ENCODE measurements around the gene FAM162B.
"Not testable (repeated sequence)": the region's sequence is repeated elsewhere in the genome, so short reads cannot be mapped to it uniquely, and the experiment has no call there.

The FAM162B gene

DNA sequence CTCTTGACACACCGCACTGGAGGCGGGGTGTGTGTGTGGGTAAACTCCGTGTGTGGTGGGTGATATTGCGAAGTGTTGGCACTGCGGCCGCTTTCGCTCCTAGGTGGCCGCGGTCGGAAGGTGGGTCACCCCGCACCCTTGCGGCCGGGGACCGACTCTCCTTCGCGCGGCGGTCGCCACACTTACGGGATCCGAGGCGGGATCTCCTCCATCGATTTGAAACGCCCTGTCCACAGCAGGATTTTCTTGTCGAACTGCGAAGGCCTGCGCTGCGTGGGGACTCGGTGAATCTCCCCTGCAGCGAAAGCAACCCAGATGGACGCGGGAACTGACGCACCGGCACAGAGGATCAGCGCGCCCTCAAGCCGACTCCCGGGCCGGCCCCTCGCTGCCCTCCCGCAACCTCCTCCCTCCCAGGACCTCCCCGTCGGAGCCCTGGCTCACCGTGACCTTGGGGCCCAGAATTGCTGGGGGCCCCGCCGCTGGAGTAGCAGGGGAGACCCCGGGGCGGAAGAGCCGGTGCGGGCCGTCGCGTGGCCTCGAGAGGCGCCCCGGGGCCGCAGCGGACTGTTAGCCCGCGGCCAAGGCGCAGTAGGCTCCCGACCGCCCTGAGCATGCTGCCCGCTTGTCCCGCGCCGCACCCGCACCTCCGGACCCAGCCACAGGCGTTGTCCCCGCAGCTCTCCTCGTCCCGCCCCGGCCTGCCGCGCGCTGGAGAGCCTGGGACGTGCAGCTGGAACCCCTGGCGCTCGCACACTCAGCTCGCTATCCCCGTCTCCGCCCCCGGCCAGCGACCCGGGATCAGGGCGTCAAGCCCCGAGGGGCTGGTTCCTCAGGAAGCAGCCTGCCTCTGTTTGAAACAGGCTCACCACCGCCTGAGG, at the start of gene FAM162B:
TSS of gene FAM162B (minus strand) at position 759 of the 881 bp plus-strand sequence. CDS start at position 616, 143 bp downstream.
- no peak for DNase-seq

DNA sequence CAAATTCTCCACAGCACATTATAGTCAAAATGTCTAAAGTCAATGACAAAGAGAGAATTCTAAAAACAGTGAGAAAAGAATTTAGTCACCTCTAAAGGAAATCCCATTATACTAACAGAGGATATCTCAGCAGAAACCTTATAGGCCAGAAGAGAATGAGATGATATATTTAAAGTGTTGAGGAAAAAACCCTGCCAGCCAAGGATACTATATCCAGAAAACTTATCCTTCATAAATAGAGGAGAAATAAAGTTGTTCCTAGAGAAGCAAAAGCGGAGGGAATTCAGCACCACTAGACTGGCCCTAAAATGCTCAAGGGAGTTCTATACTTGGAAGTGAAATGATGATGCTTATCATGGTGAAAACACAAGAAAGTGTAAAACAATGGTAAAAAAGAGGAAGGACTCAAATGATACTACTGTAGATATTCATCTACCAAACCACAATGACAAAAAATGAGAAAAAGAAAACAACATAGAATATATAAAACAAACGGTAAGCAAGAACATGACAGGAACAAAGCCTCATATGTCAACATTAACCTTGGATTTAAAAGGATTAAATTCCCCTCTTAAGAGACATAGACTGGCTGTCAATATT, 46.6 kb upstream of the FAM162B start:
- no peak for DNase-seq

DNA sequence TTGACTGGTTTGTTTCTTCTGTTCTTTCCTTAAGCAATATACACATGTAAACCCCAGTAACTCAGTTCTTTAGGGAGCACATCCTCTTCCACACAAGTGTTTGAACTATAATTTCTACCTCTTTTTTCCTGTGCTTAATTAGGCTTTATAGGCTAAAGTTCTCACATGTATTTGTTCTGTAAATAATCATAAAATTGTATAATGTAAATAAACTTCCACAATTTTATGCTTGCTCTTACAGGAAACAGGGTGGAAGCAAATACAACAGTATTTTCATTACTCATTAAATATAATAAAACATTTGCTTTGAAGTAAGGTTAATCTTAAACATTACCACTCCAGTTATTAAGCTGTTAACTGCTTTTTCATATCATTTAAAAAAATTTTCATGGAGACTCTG, 36.5 kb upstream of the FAM162B start:
- no peak for DNase-seq

DNA sequence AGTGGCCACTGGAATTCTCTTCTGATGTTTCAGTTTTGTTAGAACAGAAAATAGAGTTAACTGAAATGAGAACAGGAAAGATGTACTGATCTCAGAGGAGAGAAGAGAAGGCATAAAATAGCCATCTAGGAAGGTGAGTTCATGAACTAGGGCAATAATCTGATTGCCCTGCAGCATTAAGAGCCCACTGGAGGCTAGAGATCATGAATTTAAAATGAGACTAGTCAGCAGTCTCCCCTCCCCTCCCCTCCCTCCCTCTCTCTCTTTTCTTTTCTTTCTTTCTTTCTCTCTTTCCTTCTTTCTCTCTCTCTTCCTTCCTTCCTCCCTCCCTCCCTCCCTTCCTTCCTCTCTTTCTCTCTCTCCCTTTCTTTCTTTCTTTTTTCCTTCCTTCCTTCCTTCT, 34.4 kb upstream of the FAM162B start:
- DNase-seq: no peak

DNA sequence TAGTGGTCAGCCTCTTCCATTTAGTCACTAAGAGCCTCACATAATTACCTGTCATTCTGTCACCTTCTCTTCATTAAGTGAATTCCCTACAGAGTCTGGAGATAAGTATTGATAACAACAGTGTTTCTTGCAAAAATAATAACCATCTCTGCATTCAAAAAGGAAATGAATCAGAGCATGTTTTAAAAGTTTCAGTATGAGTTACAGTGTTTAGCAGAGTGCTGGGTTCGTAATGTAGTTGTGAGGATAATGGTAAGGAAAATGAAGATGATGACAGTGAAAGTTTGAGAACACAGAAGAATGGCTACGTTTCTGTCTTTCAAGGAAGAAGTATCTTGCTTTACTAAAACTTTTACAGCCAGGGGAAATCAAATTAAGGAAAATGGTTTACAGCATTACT, 32.1 kb upstream of the FAM162B start:
- no peak for DNase-seq

DNA sequence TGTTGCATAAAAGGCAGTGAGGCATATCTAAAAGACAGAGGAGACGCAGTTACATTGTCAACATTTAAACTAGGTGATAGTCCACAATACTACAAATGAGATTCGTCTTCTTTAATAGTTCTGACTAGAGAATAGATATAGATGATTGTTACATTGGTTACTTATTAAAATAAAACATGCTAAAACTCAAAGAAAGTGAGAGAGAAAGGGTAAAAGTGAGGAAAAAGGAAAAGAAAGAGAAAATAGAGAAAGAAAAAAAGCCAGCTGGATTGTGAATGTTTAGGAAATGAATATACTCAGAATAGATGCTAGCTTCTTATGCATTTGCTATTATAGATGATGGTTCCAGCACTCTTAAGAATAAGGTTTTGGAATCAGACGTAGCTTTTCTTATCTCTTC, 27.7 kb upstream of the FAM162B start:
- DNase-seq: no peak

DNA sequence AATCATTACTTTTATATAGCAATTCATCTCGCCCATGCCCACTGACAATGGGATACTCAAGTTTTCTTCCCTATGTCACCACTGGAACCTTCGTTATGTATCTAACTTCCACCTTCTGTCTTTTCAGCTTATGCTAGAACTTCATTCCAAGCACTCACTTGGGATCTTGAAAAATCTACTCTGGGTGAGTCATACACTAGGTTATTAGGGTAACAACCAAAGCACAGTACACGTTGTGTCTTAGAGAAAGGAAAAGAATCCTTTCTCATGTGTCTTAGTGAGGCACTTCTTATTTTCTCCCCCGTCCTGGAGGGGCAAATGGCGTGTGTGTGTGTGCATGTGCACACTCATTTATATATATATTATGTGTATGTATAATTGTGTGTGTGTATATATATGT, 18.3 kb upstream of the FAM162B start:
- DNase-seq: no peak

DNA sequence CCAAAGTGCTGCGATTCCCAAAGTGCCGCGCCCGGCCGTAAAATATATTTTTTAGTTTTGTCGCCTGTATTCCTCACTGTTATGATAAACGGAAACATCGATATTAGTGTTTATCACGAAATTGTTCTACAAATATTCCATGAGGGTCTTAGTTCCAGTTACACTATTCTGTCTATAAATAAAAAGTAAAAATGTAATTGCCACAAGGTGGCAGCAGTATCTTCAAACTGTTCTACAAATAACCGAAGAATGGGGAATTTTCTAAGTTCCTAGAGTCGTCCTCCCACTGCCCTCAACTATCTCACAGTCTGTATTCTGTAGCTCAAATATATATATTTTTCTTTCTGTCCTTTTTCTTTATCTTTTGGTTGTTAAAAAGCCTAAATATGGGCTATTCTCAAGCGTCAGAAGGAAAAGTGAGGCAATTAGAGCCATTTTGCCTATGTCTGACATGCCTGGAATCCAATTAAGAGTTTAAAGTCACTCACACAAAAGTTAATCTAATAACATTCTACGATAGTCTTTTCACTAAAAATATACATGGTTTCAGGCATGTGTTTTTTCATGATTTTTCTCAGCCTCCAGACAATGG, 14.2 kb upstream of the FAM162B start:
- no peak for DNase-seq

DNA sequence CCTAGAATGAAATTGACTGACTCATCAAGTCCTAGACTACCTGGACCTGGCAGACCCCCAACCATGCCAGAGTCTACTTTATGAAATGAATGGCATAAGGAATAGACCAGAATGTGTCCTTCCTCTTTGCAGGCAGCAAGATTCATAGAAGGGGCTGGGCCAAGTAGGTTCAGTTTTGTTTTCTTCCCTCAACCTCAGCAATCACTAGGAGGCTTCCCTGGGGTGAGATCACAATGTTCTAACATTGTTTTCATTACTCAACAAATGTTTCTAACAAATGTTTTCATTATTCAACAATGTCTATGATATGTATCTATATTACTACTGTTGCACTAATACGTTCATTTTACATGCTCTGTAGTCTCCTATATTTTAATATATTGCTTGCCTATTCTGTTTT, 8.4 kb upstream of the FAM162B start:
- DNase-seq: no peak

DNA sequence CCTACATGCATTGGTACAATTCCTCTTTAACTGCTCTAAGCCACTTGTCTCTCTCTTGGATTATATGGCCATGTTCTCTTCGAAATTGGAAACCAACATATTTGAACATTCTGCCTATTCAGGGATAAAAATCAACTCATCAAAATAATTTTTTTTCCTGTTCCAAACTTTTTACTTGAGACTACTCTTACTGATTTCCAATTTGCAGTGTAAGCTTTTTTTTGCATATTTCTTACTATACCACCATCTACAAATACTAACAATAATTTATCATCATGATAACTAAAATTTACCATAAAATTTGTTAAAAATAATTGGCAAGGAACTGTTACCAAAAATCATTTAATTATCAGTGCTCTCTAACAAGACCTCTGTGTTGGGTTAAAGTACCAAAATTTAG, 6.9 kb upstream of the FAM162B start:
- DNase-seq: no peak

DNA sequence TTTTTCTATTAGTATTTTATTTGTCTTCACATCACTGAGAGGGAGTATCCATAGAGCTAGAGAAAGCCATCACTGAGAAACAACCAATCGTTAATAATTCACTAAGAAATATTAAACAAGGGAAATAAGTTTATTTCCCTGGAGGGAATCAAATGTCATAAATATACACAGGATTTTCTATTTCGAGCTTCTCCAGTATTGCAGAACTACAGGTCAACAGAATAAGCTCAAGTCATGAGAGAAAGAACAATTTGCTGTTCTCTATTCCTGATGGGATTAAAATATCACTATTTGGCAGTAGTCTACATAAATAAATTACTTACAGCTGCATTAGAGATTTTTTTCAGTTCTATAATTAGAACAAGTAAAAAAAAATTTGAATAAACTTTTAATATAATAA, 2.2 kb upstream of the FAM162B start:
- DNase-seq: no peak

DNA sequence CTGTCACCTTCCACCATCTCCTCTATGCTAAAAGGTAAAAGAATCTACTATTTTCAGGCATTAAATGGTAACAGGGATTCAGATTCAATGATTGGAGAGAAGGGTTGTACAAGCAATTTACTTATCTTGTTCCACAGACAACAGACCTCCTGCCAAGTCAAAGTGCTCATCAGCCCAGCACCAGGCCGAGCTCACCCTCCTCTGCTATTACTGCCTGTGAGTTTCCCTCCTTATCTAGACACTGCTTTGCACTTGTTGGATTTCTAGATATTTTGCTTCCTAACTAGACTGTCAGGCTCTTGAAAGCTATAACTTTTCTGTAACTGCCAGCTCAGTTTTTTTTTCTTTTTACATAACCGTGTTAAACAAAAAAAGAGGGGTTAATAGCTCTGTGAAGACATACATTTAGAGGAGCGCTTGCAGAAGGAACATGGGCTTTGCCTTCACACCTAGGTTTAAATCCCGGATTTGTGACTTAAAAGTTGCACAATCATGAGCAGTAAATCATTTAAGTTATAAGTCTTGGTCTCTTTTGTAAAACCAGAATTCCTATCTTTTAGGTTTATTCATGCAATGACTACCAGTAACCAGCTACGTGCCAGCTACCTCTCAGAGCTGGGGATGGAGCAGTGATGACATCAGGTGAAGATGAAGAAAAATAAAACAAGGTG, 1.1 kb upstream of the FAM162B start:
- DNase-seq: no peak

DNA sequence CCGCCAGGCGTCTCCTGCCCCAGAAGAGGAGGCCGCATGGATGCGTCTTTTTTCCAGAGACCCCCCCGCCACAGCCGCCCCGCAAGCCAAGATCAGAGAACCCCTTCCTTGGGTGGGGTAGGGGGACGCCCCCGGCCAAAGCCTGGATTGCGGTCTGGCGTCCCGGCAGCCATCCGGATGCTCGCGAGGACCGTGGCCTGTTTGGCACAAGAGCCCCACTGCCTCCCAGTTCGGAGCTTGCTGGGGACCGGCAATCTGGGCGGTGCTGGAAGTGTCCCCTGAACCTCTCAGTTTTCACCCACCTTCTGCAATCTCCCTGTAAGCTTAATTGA, 924 bp downstream of the FAM162B start:
- DNase-seq: no peak

DNA sequence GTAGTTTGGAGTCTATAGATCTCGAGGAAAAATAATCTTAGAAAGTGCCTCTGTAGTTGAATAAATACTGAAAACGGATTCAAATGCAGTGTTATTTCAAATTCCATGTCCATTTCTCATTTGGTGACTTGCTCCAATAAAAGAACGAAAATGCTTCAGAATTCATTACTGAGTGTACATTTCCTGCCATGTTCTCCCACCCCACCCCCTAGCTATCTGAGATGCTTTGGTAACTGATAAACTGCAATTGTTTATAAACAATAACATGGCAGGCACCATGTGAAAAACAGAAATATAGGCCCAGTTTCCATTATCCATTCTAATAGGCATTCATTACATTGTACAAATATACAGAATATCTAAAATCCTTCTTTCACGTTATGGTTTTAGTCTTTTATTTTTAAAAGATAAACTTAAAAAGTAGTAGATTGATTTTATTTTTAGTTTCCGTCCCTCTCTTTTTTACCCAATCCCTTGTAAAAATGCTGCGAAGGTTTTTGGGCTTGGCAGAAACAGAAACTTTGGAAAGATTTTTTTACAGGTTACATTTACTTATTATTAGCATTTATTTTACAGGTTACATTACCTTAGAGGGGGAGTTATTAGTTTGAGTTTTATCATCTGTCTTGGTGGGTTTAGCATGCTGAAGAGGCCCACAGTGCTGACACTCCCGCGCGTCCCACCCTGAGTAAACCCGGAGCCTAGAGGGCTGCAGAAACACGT, 1.5 kb downstream of the FAM162B start:
- no peak for DNase-seq

DNA sequence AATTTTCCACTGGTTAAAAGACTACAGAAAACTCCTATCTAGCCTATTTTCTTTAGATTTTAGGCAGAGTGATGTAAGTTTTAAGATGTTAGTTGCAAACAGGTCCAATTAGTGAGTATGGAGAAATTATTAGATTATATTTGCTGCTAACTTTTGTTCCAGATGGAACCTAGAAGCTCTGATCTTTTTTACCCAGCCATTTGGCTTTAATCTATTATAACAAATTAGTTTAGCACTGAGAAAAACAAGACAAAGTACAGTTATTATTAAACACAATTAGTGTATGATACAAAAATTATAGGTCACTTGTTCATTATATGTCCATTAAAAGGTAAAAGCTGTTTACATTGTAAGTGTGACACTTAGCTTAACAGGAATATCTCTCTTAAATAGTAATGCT, 2.5 kb downstream of the FAM162B start:
- DNase-seq: no peak

DNA sequence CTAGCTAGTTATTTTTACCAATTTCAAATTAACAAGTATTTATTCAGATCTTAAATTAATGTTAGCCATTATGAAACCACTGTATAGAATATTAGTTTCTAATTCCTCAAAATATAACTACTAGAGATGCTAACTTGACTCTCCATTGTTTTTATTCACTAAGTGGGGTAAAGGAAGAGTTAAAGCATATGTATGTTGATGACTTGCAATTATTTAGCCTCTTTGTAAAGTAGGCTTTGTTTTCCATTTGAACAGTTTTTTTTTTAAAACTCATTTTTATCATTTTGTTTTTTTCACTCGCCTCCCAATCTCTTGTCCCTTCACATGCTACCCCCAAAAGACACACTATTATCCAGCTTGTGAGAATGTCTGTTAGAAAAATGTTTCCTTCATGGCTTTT, 3.3 kb downstream of the FAM162B start:
- DNase-seq: no peak

DNA sequence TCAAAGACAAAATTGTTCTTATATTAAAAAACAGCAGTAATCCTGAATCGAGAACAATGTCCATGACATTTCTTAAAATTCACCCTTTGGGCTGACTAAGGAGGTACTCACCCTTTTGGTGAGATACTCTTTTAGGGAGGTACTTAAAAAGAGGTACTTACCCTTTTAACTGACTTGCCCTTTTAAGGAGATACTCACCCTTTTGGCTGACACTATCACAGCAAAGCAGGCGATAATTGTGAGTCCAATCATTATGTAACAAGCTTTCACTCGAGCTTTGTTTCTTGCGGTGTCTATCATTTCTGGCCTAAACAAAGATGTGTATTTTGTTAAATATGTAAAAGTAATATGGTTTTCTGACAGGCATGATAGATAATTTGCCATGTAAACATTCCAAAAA, 3.7 kb downstream of the FAM162B start:
- no peak for DNase-seq

DNA sequence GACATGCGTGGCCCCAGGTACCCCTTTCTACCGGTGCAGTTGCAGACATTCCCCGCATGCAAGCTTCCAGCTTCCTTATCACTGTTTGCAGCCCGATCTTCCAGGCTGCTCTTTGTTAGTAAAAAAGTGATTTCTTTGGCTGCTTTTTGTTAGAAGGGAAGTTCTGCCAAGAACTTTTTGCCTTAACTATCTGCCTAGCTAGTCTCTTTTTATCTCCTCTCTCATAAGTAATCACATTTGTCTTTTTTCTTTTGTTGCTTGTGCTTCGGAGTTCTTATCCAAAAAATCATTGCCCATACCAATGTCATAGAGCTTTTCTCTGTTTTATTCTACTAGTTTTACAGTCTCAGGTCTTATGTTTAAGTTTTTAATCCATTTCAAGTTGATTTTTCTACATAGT, 20.3 kb downstream of the FAM162B start:
- DNase-seq: no peak

DNA sequence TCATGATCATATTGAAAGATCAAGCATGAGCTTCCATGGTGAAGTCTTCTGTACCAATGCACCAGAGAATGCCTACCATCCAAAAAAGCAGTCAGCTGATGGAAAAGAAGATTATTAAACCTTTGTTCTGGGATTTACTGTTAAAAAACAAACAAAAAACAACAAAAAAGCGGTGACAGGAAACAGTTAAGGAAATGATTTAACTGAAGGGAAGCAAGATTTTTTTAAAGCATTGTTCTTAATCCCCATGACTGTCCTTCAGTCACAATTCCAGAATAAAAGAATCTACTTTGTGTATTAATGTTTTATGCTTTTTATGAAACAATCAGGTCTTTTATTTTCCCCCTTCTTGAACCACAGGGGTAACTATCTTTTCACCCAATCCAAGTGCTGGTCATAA, 23.9 kb downstream of the FAM162B start:
- no peak for DNase-seq

DNA sequence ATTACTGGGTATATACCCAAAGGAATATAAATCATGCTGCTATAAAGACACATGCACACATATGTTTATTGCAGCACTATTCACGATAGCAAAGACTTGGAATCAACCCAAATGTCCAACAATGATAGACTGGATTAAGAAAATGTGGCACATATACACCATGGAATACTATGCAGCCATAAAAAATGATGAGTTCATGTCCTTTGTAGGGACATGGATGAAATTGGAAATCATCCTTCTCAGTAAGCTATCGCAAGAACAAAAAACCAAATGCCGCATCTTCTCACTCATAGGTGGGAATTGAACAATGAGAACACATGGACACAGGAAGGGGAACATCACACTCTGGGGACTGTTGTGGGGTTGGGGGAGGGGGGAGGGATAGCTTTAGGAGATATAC, 25.0 kb downstream of the FAM162B start:
- DNase-seq: not testable (repeated sequence)

DNA sequence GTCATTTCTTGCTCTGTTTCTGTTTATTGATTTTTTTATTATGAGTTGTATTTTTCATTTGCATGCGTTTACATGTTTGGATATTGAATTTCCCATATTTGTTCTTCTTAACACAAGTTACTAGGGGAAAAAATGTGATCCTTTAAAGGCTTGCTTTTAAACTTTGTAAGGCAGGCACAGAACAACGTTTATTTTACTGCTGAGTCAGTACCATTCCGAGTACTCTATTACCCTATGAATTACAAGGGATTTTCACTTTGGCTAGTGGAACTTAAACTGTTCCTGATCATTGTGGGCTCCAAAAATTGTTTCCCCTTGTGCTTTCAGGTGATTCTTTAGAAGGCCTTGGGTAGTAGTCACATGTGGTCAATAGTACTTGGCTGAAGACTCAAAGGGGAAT, 28.5 kb downstream of the FAM162B start:
- no peak for DNase-seq

DNA sequence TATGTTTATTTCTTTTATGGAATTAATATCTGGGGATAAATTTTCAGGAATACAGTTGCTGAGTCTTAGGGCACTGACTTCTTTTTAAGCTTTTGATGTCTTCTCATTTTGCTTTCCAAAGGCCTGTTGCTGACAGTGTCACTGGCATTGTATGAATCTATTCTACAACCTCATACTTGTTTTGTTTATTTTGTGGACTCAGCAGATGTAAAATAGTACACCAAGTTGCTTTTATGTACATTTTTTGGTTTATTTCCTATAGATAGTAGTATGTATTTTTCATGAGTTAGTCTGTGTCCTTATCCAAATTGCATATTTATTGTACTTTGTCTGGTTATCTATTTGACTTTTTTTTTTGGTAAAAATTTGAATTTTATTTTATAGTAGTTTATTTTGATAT, 35.0 kb downstream of the FAM162B start:
- no peak for DNase-seq

DNA sequence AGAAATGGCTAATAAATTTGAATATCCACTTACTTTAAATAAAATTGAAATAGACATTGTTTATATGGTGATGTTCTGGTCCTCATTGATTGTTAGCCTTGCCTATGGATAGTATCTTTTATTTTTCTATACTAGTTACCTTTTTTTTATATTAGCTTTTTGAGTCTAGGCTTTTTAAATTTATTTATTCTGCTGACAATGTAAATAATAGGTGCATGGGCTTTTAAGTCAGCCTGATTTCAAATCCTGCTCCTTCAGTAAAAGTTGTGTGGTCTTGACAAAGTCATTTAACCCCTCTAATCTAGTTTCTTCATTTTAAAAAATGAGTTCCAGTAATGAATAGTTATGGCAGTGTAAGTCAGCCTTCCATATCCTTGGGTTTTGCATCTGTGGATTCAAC, 38.6 kb downstream of the FAM162B start:
- no peak for DNase-seq

Measured in COR-L47 (cell line).